Small intestine (tissue), 7 donors: ENCODE data around the gene SLX9. TPM values are rescaled to one million over a fixed set of nuclear protein-coding genes. Genes with fewer than 3 reads are reported as not detected.
"Not testable (repeated sequence)": the region's sequence is repeated elsewhere in the genome, so short reads cannot be mapped to it uniquely, and the experiment has no call there.

Experiments
- DNase-seq, 2 donors: peaks; one replicate each; pipeline versions ENCODE4 v3.0.0 to v3.0.0-alpha.2; 2013
- FAIRE-seq: peaks from 2 replicates; lab custom pipeline; 2012; peaks lifted over from hg19 to GRCh38; lab: Jason Lieb, UNC
- H3K27ac ChIP-seq, 3 donors: one replicate each; pipeline ENCODE4 v1.5.1; 2013; ENCODE audit warnings: low read length in 2 of 3, mild to moderate bottlenecking in 2 of 3, control low read depth in 1 of 3, inconsistent platforms in 1 of 3, low read depth in 1 of 3, moderate library complexity in 1 of 3
- H3K27me3 ChIP-seq, 3 donors: one replicate each; pipeline ENCODE4 v1.6.1; 2013; ENCODE audit warnings: low read length in 3 of 3, inconsistent platforms in 1 of 3; ENCODE audit not compliant: control insufficient read depth in 3 of 3, insufficient read depth in 3 of 3
- H3K36me3 ChIP-seq, 3 donors: one replicate each; pipeline ENCODE4 v1.6.1; 2013; ENCODE audit warnings: low read length in 3 of 3, inconsistent platforms in 1 of 3, low read depth in 1 of 3, mild to moderate bottlenecking in 1 of 3, moderate library complexity in 1 of 3; ENCODE audit not compliant: control insufficient read depth in 3 of 3, insufficient read depth in 2 of 3
- H3K4me1 ChIP-seq, 3 donors: one replicate each; pipeline ENCODE4 v1.6.1; 2013; ENCODE audit warnings: low read length in 2 of 3, inconsistent platforms in 1 of 3, low read depth in 1 of 3, mild to moderate bottlenecking in 1 of 3, moderate library complexity in 1 of 3; ENCODE audit not compliant: control insufficient read depth in 3 of 3, insufficient read depth in 2 of 3
- H3K4me3 ChIP-seq, 3 donors: one replicate each; pipeline ENCODE4 v1.5.1; 2013; ENCODE audit warnings: low read length in 3 of 3, control low read depth in 1 of 3, inconsistent platforms in 1 of 3, low read depth in 1 of 3, mild to moderate bottlenecking in 1 of 3, moderate library complexity in 1 of 3
- H3K9me3 ChIP-seq, 2 donors: one replicate each; pipeline ENCODE4 v1.6.1; 2013; ENCODE audit warnings: low read depth in 1 of 2, low read length in 1 of 2; ENCODE audit not compliant: control insufficient read depth in 2 of 2, insufficient read depth in 1 of 2
- WGBS, 3 donors: extraction: QIAGEN DNeasy Blood & Tissue Kit; methylation state at CpG; one replicate each; pipeline ENCODE4 v1.1.7; 2013; 5-methylcytosine and 5-hydroxymethylcytosine counted together
- polyA plus RNA-seq, 4 donors: library from polyadenylated mRNA; stranded (reverse) in 3 of 4; unstranded in 1 of 4; fragments of 200-250 nt in 3 of 4; fragments of 120-200 nt in 1 of 4; gene quantifications; one replicate each; pipeline versions ENCODE4 v1.2.1 to v1.2.3, GENCODE V29; 2013
- donor health status: healthy with polysubstance abuse.
- donor health status: control.
- donor health status: control.
- donor health status: Bipolar disorder and iron deficiency.
- donor health status: healthy.

The SLX9 gene
- polyA plus RNA-seq, 4 donors, result 10.7 to 31.5 (median 24.7) TPM

DNA sequence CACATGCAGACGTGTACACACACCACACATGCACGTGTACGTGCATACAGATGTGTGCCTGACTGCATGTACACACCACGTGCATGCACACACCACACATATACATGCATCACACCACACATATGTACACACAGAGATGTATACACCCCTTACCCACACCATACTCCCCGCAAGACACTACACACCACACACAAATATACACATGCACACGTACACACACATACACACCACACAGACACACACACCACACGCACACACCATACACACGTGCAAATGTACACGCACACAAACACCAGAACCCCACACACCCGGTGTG, 28.8 kb upstream of the SLX9 start:
- no peaks in the 10 kb centered on the region for H3K9me3 ChIP-seq
- no peaks in the 10 kb centered on the region for H3K36me3 ChIP-seq
- FAIRE-seq (no peak), DNase-seq (no peak)
- H3K4me1 ChIP-seq, result peaks cover 4 to 29% (median 5%) of the 10 kb centered on the region in 3 donors
- WGBS, 3 donors, result 27 to 55% (median 43%) methylated on average over 10 of the region's 10 CpGs
- peaks cover 0 to 9% (median 0%) of the 10 kb centered on the region in 3 donors for H3K27me3 ChIP-seq
- no peak overlapping the region for H3K4me3 ChIP-seq
- H3K27ac ChIP-seq, result peak overlapping the region in 1 of 3 donors; percentile 74

DNA sequence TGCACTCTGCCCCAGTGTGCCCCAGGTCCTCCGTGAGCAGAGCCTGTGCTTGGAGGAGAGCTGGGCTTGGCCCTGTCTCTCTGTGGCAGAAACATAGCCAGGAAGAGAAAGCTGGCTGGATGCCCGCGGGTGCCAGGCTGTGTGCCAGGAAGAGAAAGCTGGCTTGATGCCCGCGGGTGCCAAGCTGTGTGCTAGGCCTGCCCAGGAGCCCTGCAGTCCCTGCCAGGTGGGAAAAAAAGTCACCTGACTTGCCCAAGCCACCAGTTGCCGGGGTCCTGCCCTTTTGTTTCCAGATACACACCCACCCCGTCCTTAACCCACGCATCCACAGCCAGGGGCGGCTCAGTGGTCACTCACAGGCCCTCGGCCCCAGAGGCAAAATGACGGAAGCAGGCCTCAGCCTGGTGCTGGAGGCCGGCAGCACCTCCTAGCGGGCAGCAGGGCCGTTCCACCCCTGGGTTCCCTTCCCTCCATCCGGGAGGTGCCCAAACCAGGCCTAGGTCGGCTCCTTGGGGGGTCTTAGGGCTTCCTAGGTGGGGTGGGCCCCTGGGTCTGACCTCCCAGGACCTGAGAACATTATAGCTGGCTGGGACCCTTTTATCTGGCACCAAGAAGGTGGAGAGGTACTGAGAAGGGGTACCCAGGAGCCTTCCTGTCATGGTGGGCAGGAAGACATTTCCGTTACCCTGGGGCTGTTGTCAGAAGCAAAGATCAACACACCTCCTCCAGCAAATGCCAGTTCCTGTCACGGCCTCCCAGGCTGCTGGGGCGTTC, 28.3 kb upstream of the SLX9 start:
- H3K36me3 ChIP-seq, result no peaks in the 10 kb centered on the region
- no peak overlapping the region for H3K4me3 ChIP-seq
- H3K27ac ChIP-seq, result peak overlapping the region; percentile 12 to 74 (median 73)
- 12 to 41% (median 27%) methylated on average over 19 of the region's 19 CpGs for WGBS, 3 donors
- FAIRE-seq (no peak), DNase-seq (peak in 1 of 2 donors; percentile 94)
- H3K9me3 ChIP-seq, result no peaks in the 10 kb centered on the region
- H3K4me1 ChIP-seq, result peaks cover 4 to 29% (median 5%) of the 10 kb centered on the region in 3 donors
- H3K27me3 ChIP-seq, result peaks cover 0 to 9% (median 0%) of the 10 kb centered on the region in 3 donors

DNA sequence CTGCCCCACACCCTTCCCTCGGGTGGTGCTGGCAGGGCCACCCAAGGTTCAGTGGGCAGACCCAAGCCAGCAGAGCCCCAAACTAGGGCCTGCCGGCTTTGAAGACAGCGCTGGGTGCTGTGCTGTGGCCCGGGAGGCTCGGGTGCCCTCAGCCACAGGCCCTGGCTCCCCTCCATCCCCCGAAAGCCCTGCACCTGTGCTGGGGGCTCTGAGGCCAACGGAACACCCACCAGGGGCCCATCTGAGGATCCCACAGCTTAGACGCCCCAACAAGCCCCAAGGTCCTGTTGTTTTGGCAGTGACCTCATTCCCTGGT, 27.7 kb upstream of the SLX9 start:
- no peak for DNase-seq
- Histone ChIP-seq H3K4me3 (no peak overlapping the region), H3K27me3 (peaks cover 0 to 7% (median 0%) of the 10 kb centered on the region in 3 donors), H3K9me3 (no peaks in the 10 kb centered on the region), H3K36me3 (no peaks in the 10 kb centered on the region), H3K27ac (peak overlapping the region in 2 of 3 donors; percentile 73 to 74), H3K4me1 (peaks cover 4 to 29% (median 5%) of the 10 kb centered on the region in 3 donors)
- 30 to 55% (median 36%) methylated on average over 6 to 8 of the region's 8 CpGs for WGBS, 3 donors
- FAIRE-seq, result no peak

DNA sequence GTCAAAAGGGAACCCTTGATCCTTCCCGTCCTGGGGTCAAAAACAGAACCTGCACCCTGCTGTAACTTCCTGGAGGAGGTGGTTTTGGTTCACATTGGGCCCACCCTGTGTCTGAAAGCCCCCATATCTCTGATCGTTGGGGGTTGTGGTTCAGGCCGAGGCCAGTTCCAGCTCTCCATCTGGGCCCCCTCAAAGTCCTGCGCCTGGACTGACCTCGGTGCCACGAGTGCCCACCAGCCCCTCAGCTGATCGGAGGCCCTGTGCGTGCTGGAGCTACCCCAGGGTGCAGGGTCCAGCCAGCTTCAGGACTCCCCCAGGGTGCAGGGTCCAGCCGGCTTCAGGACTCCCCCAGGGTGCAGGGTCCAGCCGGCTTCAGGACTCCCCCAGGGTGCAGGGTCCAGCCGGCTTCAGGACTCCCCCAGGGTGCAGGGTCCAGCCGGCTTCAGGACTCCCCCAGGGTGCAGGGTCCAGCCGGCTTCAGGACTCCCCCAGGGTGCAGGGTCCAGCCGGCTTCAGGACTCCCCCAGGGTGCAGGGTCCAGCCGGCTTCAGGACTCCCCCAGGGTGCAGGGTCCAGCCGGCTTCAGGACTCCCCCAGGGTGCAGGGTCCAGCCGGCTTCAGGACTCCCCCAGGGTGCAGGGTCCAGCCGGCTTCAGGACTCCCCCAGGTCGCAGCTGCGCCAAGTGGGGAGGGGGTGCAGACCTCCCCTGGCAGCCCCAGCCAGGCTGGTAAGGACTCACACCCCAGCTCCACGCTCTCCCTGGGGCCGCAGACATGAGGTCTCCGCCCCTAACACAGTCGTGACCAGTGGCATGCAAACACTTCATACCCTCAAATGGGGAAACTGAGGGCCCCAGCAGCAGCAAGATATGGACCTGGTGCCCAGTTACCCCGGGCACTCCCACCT, 27.1 kb upstream of the SLX9 start:
- not testable (repeated sequence) for H3K4me3 ChIP-seq, H3K9me3 ChIP-seq, H3K27me3 ChIP-seq, H3K36me3 ChIP-seq, FAIRE-seq
- WGBS, 3 donors, result 35 to 60% (median 44%) methylated on average over 16 to 19 of the region's 25 CpGs
- Histone ChIP-seq H3K27ac (peak overlapping the region in 2 of 3 donors; percentile 73 to 74), H3K4me1 (peaks cover 4 to 31% (median 5%) of the 10 kb centered on the region in 3 donors)
- peak in 1 of 2 donors; percentile 65 for DNase-seq

DNA sequence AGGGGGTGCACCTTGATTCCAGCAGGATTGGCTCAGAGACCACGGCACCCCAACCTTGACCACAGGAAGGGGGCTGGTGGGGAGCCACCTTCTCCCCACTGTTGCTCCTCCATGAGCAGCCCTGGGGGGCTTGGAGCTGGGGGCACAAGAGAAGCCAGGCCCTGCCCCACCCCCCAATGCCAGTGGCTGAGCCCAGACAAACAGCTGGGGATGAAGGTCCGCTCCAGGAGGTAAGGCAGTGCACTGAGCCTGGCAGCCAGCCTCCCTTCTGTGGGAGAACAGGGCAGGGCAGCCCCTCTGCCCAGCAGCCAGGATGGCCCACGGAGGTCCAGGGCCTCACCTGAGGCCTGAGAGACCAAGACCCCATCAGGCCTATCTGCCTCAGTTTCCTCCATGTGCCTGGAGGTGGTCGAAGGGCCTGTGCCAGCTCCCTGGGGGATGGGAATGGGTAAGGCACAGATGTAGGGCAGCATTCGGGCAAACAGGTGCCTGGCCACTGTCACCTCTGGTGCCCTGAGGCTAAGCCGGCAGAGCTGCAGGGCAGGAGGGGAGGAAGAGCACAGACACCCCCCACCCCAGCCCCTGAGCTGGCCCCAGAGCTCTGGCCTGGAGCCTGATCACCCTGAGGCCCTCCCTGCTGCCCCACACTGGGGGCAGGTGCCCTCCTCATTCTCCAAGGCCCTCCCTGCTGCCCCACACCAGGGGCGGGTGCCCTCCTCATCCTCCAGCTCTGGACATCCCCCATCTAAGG, 26.2 kb upstream of the SLX9 start:
- peak overlapping the region in 2 of 3 donors; percentile 24 to 47 for H3K27ac ChIP-seq
- FAIRE-seq, result no peak
- peaks cover 4 to 31% (median 5%) of the 10 kb centered on the region in 3 donors for H3K4me1 ChIP-seq
- H3K9me3 ChIP-seq, result no peaks in the 10 kb centered on the region
- peaks cover 0 to 2% (median 0%) of the 10 kb centered on the region in 3 donors for H3K27me3 ChIP-seq
- H3K4me3 ChIP-seq, result no peak overlapping the region
- 28 to 61% (median 45%) methylated on average over 6 to 7 of the region's 7 CpGs for WGBS, 3 donors
- DNase-seq, result peak in 1 of 2 donors; percentile 43
- no peaks in the 10 kb centered on the region for H3K36me3 ChIP-seq

DNA sequence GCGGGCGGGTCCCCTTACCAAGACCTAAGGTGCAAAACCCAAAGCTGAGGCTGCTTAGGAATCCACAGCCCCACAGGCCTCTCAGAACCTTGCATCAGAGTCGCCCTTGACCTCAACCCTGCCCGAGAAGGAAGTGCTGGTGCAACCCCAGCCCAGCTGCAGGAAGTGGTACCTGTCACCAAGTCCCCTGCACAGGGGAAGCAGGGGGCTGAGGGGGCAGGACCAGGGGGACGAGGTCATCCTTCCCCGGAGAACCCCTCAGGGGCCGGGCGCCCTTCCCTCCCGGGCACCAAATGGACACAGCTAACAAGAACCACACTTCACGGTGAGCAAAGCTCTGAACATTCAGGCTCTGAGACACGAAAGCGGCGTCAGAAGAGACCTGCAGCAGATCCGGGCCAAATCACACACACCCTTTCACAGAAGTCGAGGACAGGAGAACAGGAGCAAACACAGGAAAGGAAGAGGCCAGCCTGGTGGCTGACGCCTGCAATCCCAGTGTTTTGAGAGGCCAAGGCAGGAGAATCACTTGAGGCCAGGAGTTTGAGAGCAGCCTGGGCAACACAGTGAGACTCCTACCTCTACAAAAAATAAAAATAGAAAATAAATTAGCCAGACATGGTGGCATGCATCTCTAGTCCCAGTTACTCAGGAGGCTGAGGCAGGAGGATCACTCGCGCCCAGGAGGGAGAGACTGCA, 25.5 kb upstream of the SLX9 start:
- DNase-seq, result peak in 1 of 2 donors; percentile 36
- Histone ChIP-seq H3K9me3 (no peaks in the 10 kb centered on the region), H3K27me3 (no peaks in the 10 kb centered on the region), H3K4me1 (peaks cover 4 to 31% (median 5%) of the 10 kb centered on the region in 3 donors), H3K27ac (peak overlapping the region in 1 of 3 donors; percentile 24), H3K36me3 (no peaks in the 10 kb centered on the region), H3K4me3 (no peak overlapping the region)
- 59 to 77% (median 68%) methylated on average over 16 to 18 of the region's 18 CpGs for WGBS, 3 donors
- no peak for FAIRE-seq

DNA sequence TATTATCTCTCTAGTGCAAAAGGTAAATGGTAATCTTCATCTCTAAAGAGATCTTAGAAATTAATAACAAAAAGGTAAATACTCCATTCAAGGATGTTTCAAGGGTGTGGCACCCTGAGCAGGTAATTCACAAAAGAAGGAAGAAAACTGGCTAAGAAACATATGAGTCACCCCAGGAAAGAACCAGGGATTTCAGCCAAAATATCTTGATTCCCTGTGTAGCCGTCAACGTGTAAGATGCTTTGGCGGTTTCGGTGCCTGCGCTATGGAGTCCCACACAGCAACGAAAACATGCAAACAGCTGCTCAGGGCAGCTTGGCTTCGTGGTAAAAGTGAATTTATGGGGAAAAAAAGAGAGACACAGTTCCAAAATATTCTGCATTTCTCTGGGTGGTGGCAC, 22.9 kb upstream of the SLX9 start:
- 15 to 43% (median 40%) methylated on average over 7 of the region's 7 CpGs for WGBS, 3 donors
- Histone ChIP-seq H3K27ac (no peak overlapping the region), H3K4me1 (peaks cover 4 to 23% (median 5%) of the 10 kb centered on the region in 3 donors), H3K36me3 (no peaks in the 10 kb centered on the region), H3K4me3 (no peak overlapping the region), H3K27me3 (peaks cover 0 to 8% (median 0%) of the 10 kb centered on the region in 3 donors), H3K9me3 (no peaks in the 10 kb centered on the region)
- FAIRE-seq, result no peak
- no peak for DNase-seq
